Keratinocyte (primary cell): Measurements from ENCODE around the gene LPAR3. TPM values are rescaled to one million over a fixed set of nuclear protein-coding genes. Genes with fewer than 3 reads are reported as not detected.

ENCODE experiments used
- DNase-seq: peaks from one replicate; pipeline ENCODE4 v3.0.0-alpha.2; 2011; ENCODE audit warnings: low read depth, missing footprints, low spot score
- FAIRE-seq: peaks from 2 replicates; lab custom pipeline; 2011; peaks lifted over from hg19 to GRCh38; lab: Jason Lieb, UNC
- H2AFZ ChIP-seq: 2 replicates; pipeline ENCODE4 v1.6.0; 2012; ENCODE audit warnings: low read length, control low read depth, inconsistent platforms; ENCODE audit not compliant: control insufficient read depth
- H3K27ac ChIP-seq: 2 replicates; pipeline ENCODE4 v1.5.1; 2011; ENCODE audit warnings: low read length; ENCODE audit not compliant: control insufficient read depth, insufficient read depth
- H3K27me3 ChIP-seq: 3 replicates; pipeline ENCODE4 v1.6.0; 2011; ENCODE audit warnings: low read length; ENCODE audit not compliant: control insufficient read depth, insufficient read depth; ENCODE audit errors: extremely low read depth
- H3K36me3 ChIP-seq, 2 experiments: 2 replicates in 1 of 2; 3 replicates in 1 of 2; pipeline ENCODE4 v1.5.1; 2011; ENCODE audit warnings: low read length in 2 of 2, mild to moderate bottlenecking in 1 of 2; ENCODE audit not compliant: control insufficient read depth in 2 of 2, insufficient read depth in 2 of 2; ENCODE audit errors: extremely low read depth in 1 of 2
- H3K4me1 ChIP-seq: 3 replicates; pipeline ENCODE4 v1.5.1; 2011; ENCODE audit warnings: low read length; ENCODE audit not compliant: control insufficient read depth, insufficient read depth; ENCODE audit errors: extremely low read depth
- H3K4me2 ChIP-seq: 3 replicates; pipeline ENCODE4 v1.6.0; 2011; ENCODE audit warnings: low read depth, low read length; ENCODE audit not compliant: control insufficient read depth, insufficient read depth; ENCODE audit errors: extremely low read depth
- H3K4me3 ChIP-seq, 3 experiments: fragments of 200-600 bp in 1 of 3; sonication (generic) in 1 of 3; 2 replicates in 2 of 3; 3 replicates in 1 of 3; pipeline ENCODE4 v1.5.1; 2011 to 2016; ENCODE audit warnings: low read length in 3 of 3, mild to moderate bottlenecking in 3 of 3, control low read depth in 2 of 3, inconsistent platforms in 1 of 3, low read depth in 1 of 3, mixed read lengths in 1 of 3, mixed run types in 1 of 3, moderate library complexity in 1 of 3; ENCODE audit not compliant: control insufficient read depth in 2 of 3, insufficient read depth in 2 of 3; ENCODE audit errors: extremely low read depth in 1 of 3
- H3K79me2 ChIP-seq: 2 replicates; pipeline ENCODE4 v1.6.0; 2012; ENCODE audit warnings: low read length; ENCODE audit not compliant: control insufficient read depth, insufficient read depth
- H3K9ac ChIP-seq: 3 replicates; pipeline ENCODE4 v1.6.0; 2011; ENCODE audit warnings: low read length; ENCODE audit not compliant: control insufficient read depth, insufficient read depth; ENCODE audit errors: extremely low read depth
- H3K9me1 ChIP-seq: 3 replicates; pipeline ENCODE4 v1.6.0; 2011; ENCODE audit warnings: low read length; ENCODE audit not compliant: control insufficient read depth, insufficient read depth; ENCODE audit errors: extremely low read depth
- H3K9me3 ChIP-seq: 2 replicates; pipeline ENCODE4 v1.5.1; 2012; ENCODE audit warnings: low read depth, low read length; ENCODE audit not compliant: control insufficient read depth
- H4K20me1 ChIP-seq: 3 replicates; pipeline ENCODE4 v1.6.0; 2011; ENCODE audit warnings: low read length; ENCODE audit not compliant: control insufficient read depth, insufficient read depth; ENCODE audit errors: extremely low read depth
- CTCF ChIP-seq, 3 experiments: IDR thresholded peaks in 1 of 3; conservative IDR thresholded peaks in 1 of 3; optimal IDR thresholded peaks in 1 of 3; 2 replicates in 2 of 3; 3 replicates in 1 of 3; pipeline versions ENCODE3 to v1.5.1; 2011; ENCODE audit warnings: low read length in 3 of 3, mild to moderate bottlenecking in 3 of 3, moderate library complexity in 2 of 3, control low read depth in 1 of 3, inconsistent platforms in 1 of 3; ENCODE audit not compliant: insufficient read depth in 2 of 3; ENCODE audit errors: extremely low read depth in 1 of 3
- EZH2 ChIP-seq: IDR thresholded peaks from one replicate; pipeline ENCODE4 v1.6.1; 2012; ENCODE audit warnings: inconsistent platforms, mild to moderate bottlenecking, low read length, moderate library complexity
- dilution Hi-C: fragments of 300-500 bp; cut with MboI; formaldehyde crosslinking; loops from one replicate; pipeline ENCODE4 v1.7.0; 2020; ENCODE audit warnings: low sequenced_read_pairs; ENCODE audit not compliant: extremely low pct_ligation_motif_present
- polyA plus RNA-seq, 5 experiments: library from polyadenylated mRNA; depleted of rRNA in 3 of 5; stranded (reverse) in 3 of 5; stranded (forward) in 1 of 5; unstranded in 1 of 5; fragments of >200 nt; gene quantifications; 1 replicate in 1 of 5; 2 replicates in 3 of 5; 3 replicates in 1 of 5; pipeline versions ENCODE4 v1.2.1 to v1.2.3, GENCODE V29; 2011 to 2012; ENCODE audit warnings: missing spikeins in 2 of 5, low read depth in 1 of 5, low replicate concordance in 1 of 5

LPAR3 gene
- polyA plus RNA-seq, 1 donor (not counting 4 experiments of a cell fraction or from before 2014, with no cell fraction given): 42.1 TPM

DNA sequence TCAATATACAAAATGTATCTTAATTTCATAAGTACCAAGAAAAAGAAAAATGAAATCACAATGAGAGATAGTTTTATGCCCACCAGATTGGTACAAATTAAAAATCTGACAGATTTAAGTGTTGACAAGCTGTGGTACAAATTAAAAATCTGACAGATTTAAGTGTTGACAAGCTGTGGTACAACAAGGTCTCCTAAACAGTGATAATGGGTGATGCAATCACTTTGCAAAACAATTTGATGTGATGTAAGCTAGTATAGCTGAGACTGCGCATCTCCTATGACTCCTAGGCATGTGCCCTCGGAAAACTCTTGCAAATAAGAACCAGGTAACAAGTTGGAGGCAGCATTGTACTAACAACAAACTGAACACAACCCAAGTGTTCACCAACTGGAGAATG, 100.6 kb downstream of the LPAR3 start:
- Histone ChIP-seq H3K9me3 (no peaks in the 10 kb centered on the region), H3K9me1 (no peaks in the 10 kb centered on the region), H4K20me1 (no peaks in the 10 kb centered on the region), H3K27ac (no peak overlapping the region), H3K4me1 (peaks cover 1% of the 10 kb centered on the region), H3K79me2 (no peaks in the 10 kb centered on the region), H3K4me3 (no peak overlapping the region), H3K36me3 (no peaks in the 10 kb centered on the region), H2AFZ (no peak overlapping the region), H3K9ac (no peak overlapping the region), H3K27me3 (no peaks in the 10 kb centered on the region), H3K4me2 (no peak overlapping the region)
- TF ChIP-seq CTCF (optimal IDR thresholded peaks at IDR 0.05 in 1 of 3, IDR thresholded peaks at IDR 0.05 in 1 of 3, conservative IDR thresholded peaks at IDR 0.05 in 1 of 3; ENCODE audit: extremely low read depth in 1 of 3, insufficient read depth in 2 of 3, low read length in 3 of 3) (no peak), EZH2 (no peak)
- no peak for DNase-seq
- peak; percentile 26 for FAIRE-seq
- dilution Hi-C loops: no loop called here

- FAIRE-seq: no peak
- no peaks in the 10 kb centered on the region for H3K36me3 ChIP-seq
- dilution Hi-C loops: no loop called here
Measured at GRCh38 chr1:84789014-84789413, 104.0 kb downstream of the LPAR3 start.

More at GRCh38 chr1:84789014-84789413, 104.0 kb downstream of the LPAR3 start:
- TF ChIP-seq CTCF (optimal IDR thresholded peaks at IDR 0.05 in 1 of 3, IDR thresholded peaks at IDR 0.05 in 1 of 3, conservative IDR thresholded peaks at IDR 0.05 in 1 of 3; ENCODE audit: extremely low read depth in 1 of 3, insufficient read depth in 2 of 3, low read length in 3 of 3) (no peak), EZH2 (no peak)
- no peak overlapping the region for H3K9ac ChIP-seq
- no peaks in the 10 kb centered on the region for H3K9me3 ChIP-seq
- H4K20me1 ChIP-seq: no peaks in the 10 kb centered on the region
- H3K27ac ChIP-seq: no peak overlapping the region
- no peak overlapping the region for H2AFZ ChIP-seq
- H3K4me3 ChIP-seq: no peak overlapping the region
- no peaks in the 10 kb centered on the region for H3K79me2 ChIP-seq
- no peak overlapping the region for H3K4me2 ChIP-seq
- no peaks in the 10 kb centered on the region for H3K27me3 ChIP-seq
- H3K9me1 ChIP-seq: no peaks in the 10 kb centered on the region
- no peak for DNase-seq
- H3K4me1 ChIP-seq: peaks cover 2% of the 10 kb centered on the region
